ENCODE results near the gene TCEAL7. TPM values are rescaled to one million over a fixed set of nuclear protein-coding genes. Genes with fewer than 3 reads are reported as not detected.
"Not testable (repeated sequence)": the region's sequence is repeated elsewhere in the genome, so short reads cannot be mapped to it uniquely, and the experiment has no call there.

Gene TCEAL7, protein sequence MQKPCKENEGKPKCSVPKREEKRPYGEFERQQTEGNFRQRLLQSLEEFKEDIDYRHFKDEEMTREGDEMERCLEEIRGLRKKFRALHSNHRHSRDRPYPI
- total RNA-seq (not detected), polyA plus RNA-seq (not detected)

DNA sequence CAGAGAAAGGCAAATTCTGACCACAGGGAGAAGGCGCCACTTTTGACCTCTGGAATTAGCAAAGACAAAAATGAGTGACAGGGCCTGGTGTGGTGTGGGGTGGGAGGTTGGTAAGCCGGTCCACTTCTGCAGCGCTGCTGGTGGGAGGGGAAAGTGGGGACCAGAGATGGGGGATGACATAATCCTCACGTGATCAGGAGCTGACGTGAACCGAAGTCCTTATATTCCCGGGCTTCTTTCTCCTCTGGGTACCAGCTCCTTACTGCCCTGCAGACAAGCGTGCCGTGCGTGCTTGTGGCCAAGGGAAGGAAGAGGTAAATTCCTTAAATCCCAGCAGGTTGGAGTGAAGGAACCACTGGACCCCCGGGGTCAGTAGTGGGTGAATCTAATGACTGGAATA, at the start of gene TCEAL7:
Gene TCEAL7, plus strand, starts transcription at position 249 of the 400 bp plus-strand sequence. CDS start 1,165 bp downstream, outside the sequence.
- H3K9me3 Mint-ChIP-seq = no peaks in the 10 kb centered on the region
- H3K9me3 ChIP-seq (ENCODE audit: control insufficient read depth in 1 of 2, low read length in 2 of 2) = no peaks in the 10 kb centered on the region
- H3K4me1 Mint-ChIP-seq = no peaks in the 10 kb centered on the region
- CTCF ChIA-PET (ENCODE audit: partially characterized antibody) = no interaction called here
- no peaks in the 10 kb centered on the region for H3K36me3 ChIP-seq (ENCODE audit: insufficient read depth, low read length)
- POLR2A ChIA-PET (ENCODE audit: partially characterized antibody) = no interaction called here
- no peak for DNase-seq
- peaks cover 5 to 13% of the 10 kb centered on the region in 2 donors for H3K27me3 Mint-ChIP-seq
- no peaks in the 10 kb centered on the region for H3K27me3 ChIP-seq (ENCODE audit: insufficient read depth, low read length)
- no peak within 1 kb of the TSS for H3K27ac ChIP-seq (ENCODE audit: low read depth, low read length)
- H3K36me3 Mint-ChIP-seq = no peaks in the 10 kb centered on the region
- no peak within 1 kb of the TSS for H3K27ac Mint-ChIP-seq
- H3K4me1 ChIP-seq (ENCODE audit: insufficient read depth, low read length) = no peaks in the 10 kb centered on the region
- no peak within 1 kb of the TSS for H3K4me3 ChIP-seq (ENCODE audit: low read length in 2 of 2)
- no peak within 1 kb of the TSS for H3K4me3 Mint-ChIP-seq
- intact Hi-C loops (cut with micrococcal nuclease) = no loop called here

DNA sequence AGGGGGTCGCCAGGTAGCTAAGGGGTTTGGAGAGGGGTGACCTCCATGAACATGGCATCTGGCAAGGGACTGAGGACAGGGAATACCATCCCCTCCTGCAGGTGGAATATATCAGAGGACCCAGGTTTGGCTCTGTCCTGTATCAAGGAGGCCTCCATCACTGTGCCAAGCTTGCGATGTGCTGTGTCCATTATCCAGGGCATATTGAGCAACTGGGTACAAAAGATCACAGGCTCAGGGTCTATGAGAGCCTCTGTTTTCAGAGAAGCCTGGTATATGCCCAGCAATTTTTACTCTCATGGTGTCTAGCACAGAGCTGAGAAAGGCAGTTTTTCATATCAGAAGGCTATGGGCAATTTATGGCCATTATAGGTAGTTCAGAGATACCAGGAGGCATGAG, 36.9 kb upstream of the TCEAL7 start:
- Histone ChIP-seq H3K27ac (ENCODE audit: low read depth, low read length) (no peak overlapping the region), H3K36me3 (ENCODE audit: insufficient read depth, low read length) (no peaks in the 10 kb centered on the region), H3K9me3 (ENCODE audit: control insufficient read depth in 1 of 2, low read length in 2 of 2) (no peaks in the 10 kb centered on the region), H3K4me3 (ENCODE audit: low read length in 2 of 2) (no peak overlapping the region), H3K4me1 (ENCODE audit: insufficient read depth, low read length) (no peaks in the 10 kb centered on the region), H3K27me3 (ENCODE audit: insufficient read depth, low read length) (no peaks in the 10 kb centered on the region)
- H3K27me3 Mint-ChIP-seq = peaks cover 0 to 3% of the 10 kb centered on the region in 2 donors
- peaks cover 0 to 6% (median 4%) of the 10 kb centered on the region in 8 donors for H3K9me3 Mint-ChIP-seq
- CTCF ChIA-PET (ENCODE audit: partially characterized antibody) = no interaction called here
- H3K27ac Mint-ChIP-seq = no peak overlapping the region
- H3K36me3 Mint-ChIP-seq = no peaks in the 10 kb centered on the region
- H3K4me3 Mint-ChIP-seq = no peak overlapping the region
- POLR2A ChIA-PET (ENCODE audit: partially characterized antibody) = no interaction called here
- DNase-seq = no peak
- no peaks in the 10 kb centered on the region for H3K4me1 Mint-ChIP-seq
- intact Hi-C loops (cut with micrococcal nuclease) = no loop called here

DNA sequence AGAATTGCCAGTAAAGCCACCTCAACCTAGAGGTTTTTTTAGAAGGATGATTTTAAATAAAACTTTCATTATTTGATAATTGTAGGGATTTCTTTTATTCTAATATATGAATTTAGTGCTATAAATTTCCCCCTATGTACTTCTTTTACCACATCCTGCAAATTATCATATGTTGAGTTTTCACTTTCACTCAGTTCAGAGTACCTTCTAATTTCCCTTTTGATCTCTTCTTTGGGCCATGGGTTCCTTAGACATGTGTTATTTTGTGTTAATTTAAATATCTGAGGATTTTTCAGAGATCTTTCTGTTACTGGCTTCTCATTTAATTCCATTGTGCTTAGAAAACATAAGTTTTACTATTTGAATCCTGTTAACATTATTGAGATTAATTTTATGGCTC, 25.3 kb upstream of the TCEAL7 start:
- no peaks in the 10 kb centered on the region for H3K9me3 ChIP-seq (ENCODE audit: control insufficient read depth in 1 of 2, low read length in 2 of 2)
- no peak for DNase-seq
- Mint-ChIP-seq H3K27me3 (no peaks in the 10 kb centered on the region), H3K4me1 (peaks cover 0 to 2% (median 0%) of the 10 kb centered on the region in 4 donors), H3K4me3 (no peak overlapping the region), H3K9me3 (peaks cover 0 to 4% (median 0%) of the 10 kb centered on the region in 8 donors), H3K36me3 (peaks cover 0 to 8% of the 10 kb centered on the region in 2 donors), H3K27ac (no peak overlapping the region)
- H3K36me3 ChIP-seq (ENCODE audit: insufficient read depth, low read length) = no peaks in the 10 kb centered on the region
- intact Hi-C loops (cut with micrococcal nuclease) = no loop called here
- POLR2A ChIA-PET (ENCODE audit: partially characterized antibody) = no interaction called here
- no peaks in the 10 kb centered on the region for H3K27me3 ChIP-seq (ENCODE audit: insufficient read depth, low read length)
- no peak overlapping the region for H3K4me3 ChIP-seq (ENCODE audit: low read length in 2 of 2)
- peaks cover 3% of the 10 kb centered on the region for H3K4me1 ChIP-seq (ENCODE audit: insufficient read depth, low read length)
- H3K27ac ChIP-seq (ENCODE audit: low read depth, low read length) = no peak overlapping the region
- CTCF ChIA-PET (ENCODE audit: partially characterized antibody) = no interaction called here

DNA sequence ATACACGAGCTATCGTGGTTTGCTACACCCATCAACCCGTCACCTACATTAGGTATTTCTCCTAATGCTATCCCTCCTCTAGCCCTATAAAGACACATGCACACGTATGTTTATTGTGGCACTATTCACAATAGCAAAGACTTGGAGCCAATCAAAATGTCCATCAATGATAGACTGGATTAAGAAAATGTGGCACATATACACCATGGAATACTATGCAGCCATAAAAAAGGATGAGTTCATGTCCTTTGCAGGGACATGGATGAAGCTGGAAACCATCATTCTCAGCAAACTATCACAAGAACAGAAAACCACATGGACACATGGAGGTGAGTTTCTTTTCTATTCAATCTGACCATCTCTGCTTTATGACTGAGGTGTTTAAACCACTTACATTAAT, 24.4 kb upstream of the TCEAL7 start:
- H3K4me1 ChIP-seq (ENCODE audit: insufficient read depth, low read length); intact Hi-C loops (cut with micrococcal nuclease); H3K9me3 ChIP-seq (ENCODE audit: control insufficient read depth in 1 of 2, low read length in 2 of 2); DNase-seq; H3K27ac Mint-ChIP-seq; CTCF ChIA-PET (ENCODE audit: partially characterized antibody); H3K27me3 ChIP-seq (ENCODE audit: insufficient read depth, low read length); H3K4me1 Mint-ChIP-seq; H3K27ac ChIP-seq (ENCODE audit: low read depth, low read length); H3K36me3 ChIP-seq (ENCODE audit: insufficient read depth, low read length); H3K9me3 Mint-ChIP-seq; H3K36me3 Mint-ChIP-seq; POLR2A ChIA-PET (ENCODE audit: partially characterized antibody); H3K27me3 Mint-ChIP-seq; H3K4me3 ChIP-seq (ENCODE audit: low read length in 2 of 2); H3K4me3 Mint-ChIP-seq: not testable (repeated sequence)

DNA sequence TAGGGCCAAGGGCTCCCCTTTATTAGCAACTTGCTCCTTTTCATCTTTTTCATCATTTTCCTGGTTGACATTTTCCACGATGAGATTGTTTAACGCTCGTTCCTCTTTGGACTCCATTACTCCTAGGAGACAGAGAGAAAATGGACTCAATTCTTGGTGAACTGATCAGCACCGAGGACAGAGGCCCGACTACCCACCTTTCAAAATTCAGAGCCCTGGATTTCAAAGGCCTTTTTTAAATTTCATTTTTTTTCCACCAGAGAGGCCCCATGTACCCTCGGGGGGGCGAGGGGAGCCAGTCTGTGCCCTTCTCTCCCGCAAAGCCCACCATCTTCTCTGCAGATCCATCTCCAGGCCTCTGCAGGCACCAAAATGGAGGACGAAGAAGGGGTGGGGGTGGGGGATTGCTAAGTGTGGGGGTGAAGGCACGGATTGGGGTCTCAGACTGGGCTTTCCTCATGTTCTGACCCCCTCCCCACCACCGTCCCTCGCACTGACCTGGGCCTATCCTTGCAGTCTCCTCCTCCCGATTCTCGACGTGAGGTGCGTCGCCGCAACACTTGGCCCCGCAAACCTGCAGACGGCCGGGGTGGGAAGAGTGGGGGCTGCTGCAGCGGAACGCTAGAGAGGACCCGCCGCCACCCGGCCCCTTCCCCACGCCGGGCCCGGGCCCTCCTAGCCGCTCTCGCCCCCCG, 20.0 kb upstream of the TCEAL7 start:
- ChIA-PET POLR2A (ENCODE audit: partially characterized antibody) (interaction anchor here (1.6 kb wide), 1 partner anchor 94 kb away, joined by 4 read pairs; no protein-coding TSS in a partner anchor), CTCF (ENCODE audit: partially characterized antibody) (no interaction called here)
- Mint-ChIP-seq H3K36me3 (peaks cover 0 to 8% of the 10 kb centered on the region in 2 donors), H3K4me3 (peak overlapping the region; percentile 4 to 74 (median 47)), H3K27me3 (no peaks in the 10 kb centered on the region), H3K4me1 (peaks cover 0 to 5% (median 4%) of the 10 kb centered on the region in 4 donors), H3K27ac (peak overlapping the region in 4 of 7 donors; percentile 30 to 78 (median 65)), H3K9me3 (peaks cover 0 to 4% (median 0%) of the 10 kb centered on the region in 8 donors)
- Histone ChIP-seq H3K36me3 (ENCODE audit: insufficient read depth, low read length) (no peaks in the 10 kb centered on the region), H3K9me3 (ENCODE audit: control insufficient read depth in 1 of 2, low read length in 2 of 2) (no peaks in the 10 kb centered on the region), H3K27ac (ENCODE audit: low read depth, low read length) (peak overlapping the region; percentile 78), H3K27me3 (ENCODE audit: insufficient read depth, low read length) (no peaks in the 10 kb centered on the region), H3K4me1 (ENCODE audit: insufficient read depth, low read length) (peaks cover 7% of the 10 kb centered on the region), H3K4me3 (ENCODE audit: low read length in 2 of 2) (peak overlapping the region in 1 of 2 donors; percentile 71)
- DNase-seq = peak in 1 of 5 donors; percentile 34
- intact Hi-C loops (cut with micrococcal nuclease) = loop anchor here (2.0 to 5.0 kb wide), 2 partner anchors 55 to 93 kb away; partner anchors contain the start of genes BEX4 and TCEAL8

DNA sequence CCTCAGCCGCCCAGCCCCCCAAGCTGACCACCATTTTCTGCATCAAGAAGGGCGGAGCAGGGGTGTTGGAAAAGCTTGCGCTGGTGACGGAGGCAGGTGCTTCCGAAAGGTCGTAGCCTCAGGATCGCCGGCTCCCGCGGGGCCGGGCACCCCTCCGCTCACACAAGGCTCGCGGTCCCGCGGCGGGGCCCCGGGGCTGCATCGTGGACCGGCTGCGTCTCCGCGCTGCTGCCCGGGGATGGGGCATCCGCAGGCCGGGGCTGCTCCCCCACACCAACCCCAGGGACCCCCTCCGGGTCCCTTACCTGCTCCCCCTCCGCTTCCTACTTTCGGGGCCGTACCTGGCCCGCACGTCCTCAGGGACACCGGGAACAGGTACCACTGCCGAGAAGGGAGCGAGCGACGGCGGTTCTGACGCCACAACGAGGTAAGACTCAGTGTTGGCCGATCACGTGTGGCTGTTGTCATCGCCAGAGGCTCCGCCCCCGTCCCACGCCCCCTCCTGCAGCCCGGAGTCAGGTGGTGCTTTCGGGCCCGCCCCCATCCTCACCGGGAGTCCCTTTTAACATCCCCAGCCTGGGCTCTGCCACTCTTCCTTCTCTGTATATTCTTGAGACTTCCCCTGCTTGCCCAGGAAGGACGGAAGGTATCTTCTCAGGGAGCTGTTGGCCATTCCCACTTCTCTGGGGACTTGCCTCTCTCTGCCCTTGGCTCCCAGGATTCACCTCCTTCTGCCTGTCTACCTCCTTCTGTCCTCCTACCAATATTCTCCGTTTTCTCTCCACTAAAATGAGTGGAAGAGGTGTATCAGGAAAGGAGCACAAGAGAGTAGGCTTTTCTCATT, 19.3 kb upstream of the TCEAL7 start, which contains the start of gene BEX2:
Gene BEX2, minus strand, starts transcription at position 436 of the 844 bp plus-strand sequence. CDS start 1,014 bp downstream, outside the sequence.
- Histone ChIP-seq H3K27me3 (ENCODE audit: insufficient read depth, low read length) (no peaks in the 10 kb centered on the region), H3K4me3 (ENCODE audit: low read length in 2 of 2) (peak within 1 kb of the TSS in 1 of 2 donors; percentile 71), H3K36me3 (ENCODE audit: insufficient read depth, low read length) (no peaks in the 10 kb centered on the region), H3K27ac (ENCODE audit: low read depth, low read length) (peak within 1 kb of the TSS; percentile 78), H3K4me1 (ENCODE audit: insufficient read depth, low read length) (peaks cover 7% of the 10 kb centered on the region), H3K9me3 (ENCODE audit: control insufficient read depth in 1 of 2, low read length in 2 of 2) (no peaks in the 10 kb centered on the region)
- H3K36me3 Mint-ChIP-seq = peaks cover 0 to 8% of the 10 kb centered on the region in 2 donors
- POLR2A ChIA-PET (ENCODE audit: partially characterized antibody) = interaction anchor here (1.6 kb wide), 1 partner anchor 95 kb away, joined by 4 read pairs; no protein-coding TSS in a partner anchor
- no peaks in the 10 kb centered on the region for H3K27me3 Mint-ChIP-seq
- CTCF ChIA-PET (ENCODE audit: partially characterized antibody) = interaction anchor here (0.9 to 1.4 kb wide), 2 partner anchors 31 to 179 kb away, joined by 3 read pairs; no protein-coding TSS in a partner anchor
- DNase-seq = peak; percentile 79 to 89 (median 84)
- peaks cover 0 to 4% (median 0%) of the 10 kb centered on the region in 8 donors for H3K9me3 Mint-ChIP-seq
- peak within 1 kb of the TSS; percentile 73 to 86 (median 80) for H3K4me3 Mint-ChIP-seq
- peak within 1 kb of the TSS; percentile 54 to 89 (median 83) for H3K27ac Mint-ChIP-seq
- intact Hi-C loops (cut with micrococcal nuclease) = loop anchor here (2.0 to 5.0 kb wide), 2 partner anchors 56 to 93 kb away; partner anchors contain the start of genes BEX4 and TCEAL8
- peaks cover 0 to 5% (median 4%) of the 10 kb centered on the region in 4 donors for H3K4me1 Mint-ChIP-seq

Measured in CD4-positive, alpha-beta memory T cell (primary cell).